DMS79 treated with DMSO at 0.1 percent for 48 hours (cell line): ENCODE measurements around the gene TBC1D8B.
"Not testable (repeated sequence)": the region's sequence is repeated elsewhere in the genome, so short reads cannot be mapped to it uniquely, and the experiment has no call there.

Experiments
- DNase-seq: peaks from one replicate; lab custom pipeline; 2025; lab: John Stamatoyannopoulos, UW

Gene TBC1D8B

GRCh38 chrX:106802388-106803275 is at the start of gene TBC1D8B:
Gene TBC1D8B, plus strand, starts transcription at chrX:106802673. Its CDS starts 181 bp downstream, at chrX:106802854.
- peak; percentile 75 for DNase-seq

GRCh38 chrX:106769288-106769687 is 33.2 kb upstream of the TBC1D8B start:
- DNase-seq: not testable (repeated sequence)

GRCh38 chrX:106774981-106775380 is 27.5 kb upstream of the TBC1D8B start:
- DNase-seq: no peak

GRCh38 chrX:106780264-106780663 is 22.2 kb upstream of the TBC1D8B start:
- no peak for DNase-seq

DNA sequence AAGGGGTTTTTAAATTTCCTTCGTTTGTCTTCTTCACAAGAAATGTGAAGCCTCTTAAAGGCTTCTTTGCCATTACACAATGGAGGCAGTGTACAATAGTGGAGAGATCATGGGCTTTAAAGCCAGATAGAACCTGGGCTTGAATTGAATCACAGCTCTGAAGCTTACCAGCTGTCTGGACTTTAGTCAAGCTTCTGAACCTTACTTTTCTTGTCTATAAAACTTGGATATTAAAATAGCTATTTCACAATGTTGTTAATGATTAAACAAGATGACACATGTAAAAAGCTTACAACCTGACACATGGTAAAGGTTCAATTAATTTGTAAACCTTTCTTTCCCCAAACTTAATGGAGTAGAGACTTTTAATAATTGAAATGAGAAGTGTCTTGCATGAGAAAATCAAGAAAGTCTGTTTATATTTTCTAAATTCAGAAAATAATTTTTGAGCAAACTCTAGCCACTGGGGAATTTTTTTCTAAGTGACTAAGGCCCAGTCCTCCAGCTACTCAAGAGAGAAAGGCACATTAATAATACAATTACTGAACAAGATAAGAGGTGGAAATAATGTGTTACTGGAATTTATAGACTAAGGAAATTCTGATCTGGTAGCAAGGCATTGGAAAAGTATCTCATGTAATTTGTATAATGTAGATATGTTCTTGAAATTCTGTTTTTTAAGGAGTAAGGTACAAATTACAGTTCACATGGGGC is 21.7 kb upstream of the TBC1D8B start:
- DNase-seq: no peak

DNA sequence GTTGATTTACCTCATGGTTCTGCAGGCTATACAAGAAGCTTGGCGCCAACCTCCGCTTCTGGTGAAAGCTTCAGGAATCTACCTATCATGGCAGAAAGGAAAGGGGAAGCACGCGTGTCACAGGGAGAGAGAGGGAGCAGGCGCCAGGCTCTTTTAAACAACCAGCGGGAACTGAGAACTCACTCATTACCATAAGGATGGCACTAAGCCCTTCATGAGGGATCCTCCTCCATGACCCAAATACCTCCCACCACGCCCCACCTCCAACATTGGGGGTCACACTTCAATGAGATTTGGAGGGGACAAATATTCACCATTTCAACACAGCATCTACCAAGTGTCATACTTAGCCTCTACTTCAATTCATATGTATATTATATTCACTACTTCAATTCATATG is 18.8 kb upstream of the TBC1D8B start:
- no peak for DNase-seq

DNA sequence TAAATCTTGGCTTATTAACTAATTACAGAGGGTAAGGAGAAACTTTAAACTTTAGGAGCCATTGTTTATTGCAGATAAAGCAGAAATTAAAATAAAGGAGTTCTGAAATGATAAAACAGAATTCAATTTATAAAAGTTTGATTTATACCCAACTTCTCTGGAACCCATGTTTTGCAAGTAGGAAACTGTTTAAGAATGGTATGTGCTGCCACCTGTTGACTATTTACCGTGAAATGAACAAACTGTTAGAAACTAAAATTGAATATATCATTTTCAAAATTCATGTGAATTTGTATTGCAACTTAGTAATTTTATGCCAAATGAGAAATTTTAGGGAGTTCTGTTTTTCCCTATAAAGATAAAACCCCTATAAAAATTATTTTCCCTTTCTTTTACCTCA is 11.0 kb upstream of the TBC1D8B start:
- no peak for DNase-seq

DNA sequence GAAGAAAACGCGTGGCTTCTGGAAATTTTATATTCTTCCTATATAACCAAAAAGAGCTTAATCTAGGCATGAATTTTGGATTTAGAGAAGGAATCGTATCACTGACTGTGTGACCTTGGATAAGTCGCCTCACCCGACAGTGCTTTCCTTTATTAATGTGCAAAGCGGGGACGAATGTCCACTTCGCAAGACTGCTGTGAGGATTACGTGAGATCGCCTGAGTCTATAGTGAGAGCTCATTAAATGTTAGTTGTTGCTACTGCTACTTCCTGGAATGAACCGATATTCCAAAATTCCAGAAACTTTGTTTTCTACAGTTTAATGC is 448 bp upstream of the TBC1D8B start:
- DNase-seq: no peak

DNA sequence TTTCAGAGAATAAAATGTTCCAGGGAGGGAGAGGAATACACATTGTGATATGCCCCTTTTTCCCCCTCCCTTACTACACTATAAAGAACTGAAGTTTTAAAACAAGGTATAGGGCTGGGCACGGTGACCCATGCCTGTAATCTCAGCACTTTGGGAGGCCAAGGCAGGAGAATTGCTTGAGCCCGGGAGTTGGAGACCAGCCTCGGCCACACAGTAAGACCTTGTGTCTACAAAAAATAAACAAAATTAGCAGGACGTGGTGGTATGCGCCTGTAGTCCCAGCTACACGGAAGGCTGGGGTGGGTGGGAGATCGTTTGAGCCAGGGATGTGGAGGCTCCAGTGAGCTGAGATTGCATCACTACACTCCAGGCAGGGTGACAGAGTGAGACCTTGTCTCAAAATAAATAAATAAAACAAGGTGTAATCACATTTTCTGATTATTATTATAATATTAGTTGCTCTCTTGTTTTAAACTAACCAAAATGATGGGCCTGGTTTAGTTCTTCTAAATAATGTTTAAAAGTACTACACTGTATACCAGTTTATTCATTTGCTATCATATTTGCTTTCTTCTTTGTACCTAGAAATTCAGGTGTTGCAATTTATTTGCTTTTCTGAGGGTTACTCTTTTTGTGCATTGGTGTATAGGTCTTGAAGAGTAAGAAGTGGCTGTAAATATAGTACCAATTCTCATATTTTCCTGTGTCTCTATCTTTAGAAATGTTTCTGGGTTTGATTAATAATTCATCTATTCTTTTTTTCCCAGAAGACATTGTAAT is 8.8 kb downstream of the TBC1D8B start:
- no peak for DNase-seq

GRCh38 chrX:106812930-106813329 is 10.5 kb downstream of the TBC1D8B start:
- DNase-seq: not testable (repeated sequence)

DNA sequence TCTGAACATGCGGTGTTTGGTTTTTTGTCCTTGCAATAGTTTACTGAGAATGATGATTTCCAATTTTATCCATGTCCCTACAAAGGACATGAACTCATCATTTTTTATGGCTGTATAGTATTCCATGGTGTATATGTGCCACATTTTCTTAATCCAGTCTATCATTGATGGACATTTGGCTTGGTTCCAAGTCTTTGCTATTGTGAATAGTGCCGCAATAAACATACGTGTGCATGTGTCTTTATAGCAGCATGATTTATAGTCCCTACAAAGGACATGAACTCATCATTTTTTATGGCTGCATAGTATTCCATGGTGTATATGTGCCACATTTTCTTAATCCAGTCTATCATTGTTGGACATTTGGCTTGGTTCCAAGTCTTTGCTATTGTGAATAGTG is 11.6 kb downstream of the TBC1D8B start:
- not testable (repeated sequence) for DNase-seq

DNA sequence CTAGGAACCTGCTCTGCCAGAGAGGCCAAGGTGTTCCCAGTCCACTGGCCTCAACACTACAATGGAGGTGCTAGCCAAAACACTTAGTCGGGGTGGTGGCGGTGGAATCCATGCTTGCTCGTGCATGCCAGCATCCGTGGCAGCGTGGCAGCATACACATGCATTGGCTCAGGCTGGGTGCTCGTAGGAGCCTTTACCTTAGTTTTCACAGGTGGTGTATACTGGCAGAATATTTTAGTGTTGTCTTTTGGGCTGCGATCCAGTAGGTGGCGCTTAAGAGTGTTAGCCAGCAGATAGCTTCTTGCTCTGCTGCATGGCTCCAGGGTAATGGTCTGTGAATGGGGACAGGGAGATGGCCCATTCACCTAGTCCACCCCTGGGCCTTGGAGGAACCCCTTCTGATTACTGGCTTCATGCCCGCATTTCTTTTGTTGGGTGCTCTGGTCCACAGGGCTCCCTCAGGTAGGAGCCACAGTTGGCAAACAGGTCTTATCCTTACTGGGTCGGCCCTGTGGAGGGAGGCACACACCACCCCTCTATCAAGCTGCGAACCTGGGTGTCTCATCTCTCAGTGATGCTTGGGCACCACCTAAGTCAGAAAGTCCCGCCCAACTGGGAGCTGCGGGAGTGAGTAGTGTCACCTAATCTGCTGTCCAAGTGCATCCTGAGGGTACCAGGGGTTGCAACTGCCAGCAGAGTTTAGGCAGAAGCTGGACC is 60.7 kb downstream of the TBC1D8B start:
- no peak for DNase-seq

DNA sequence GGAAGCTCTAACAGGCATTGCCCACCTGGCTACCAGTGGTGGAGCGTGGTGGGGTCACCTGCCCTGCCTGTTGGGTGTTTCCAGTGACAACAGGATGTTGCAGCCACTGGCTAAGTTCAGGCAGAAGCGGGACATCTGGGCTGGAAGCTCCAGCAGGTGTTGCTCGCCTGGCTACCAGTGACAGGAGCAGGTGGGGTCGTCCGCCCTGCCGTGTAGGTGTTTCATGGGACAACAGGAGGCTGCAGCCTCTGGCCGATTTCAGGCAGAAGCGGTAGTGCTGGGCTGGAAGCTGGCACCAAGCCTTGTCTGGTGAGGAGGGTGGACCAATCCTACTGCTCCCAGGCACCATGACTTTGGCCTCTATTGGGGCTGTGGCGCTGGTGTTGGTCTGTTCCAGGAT is 61.2 kb downstream of the TBC1D8B start:
- no peak for DNase-seq

DNA sequence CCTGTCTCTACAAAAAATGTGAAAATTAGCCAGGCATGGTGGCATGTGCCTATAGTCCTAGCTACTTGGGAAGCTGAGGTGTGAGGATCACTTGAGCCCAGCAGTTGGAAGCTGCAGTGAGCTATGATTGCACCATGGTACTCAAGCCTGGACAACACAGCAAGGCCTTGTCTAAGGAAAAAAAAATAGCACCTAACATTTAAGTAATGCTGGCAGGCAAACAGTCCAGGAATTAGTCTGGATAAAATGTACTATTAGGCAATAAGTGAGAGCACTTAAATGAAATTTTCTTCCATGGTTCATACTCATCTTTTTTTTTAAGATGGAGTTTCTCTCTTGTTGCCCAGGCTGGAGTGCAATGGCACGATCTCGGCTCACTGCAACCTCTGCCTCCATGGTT is 70.3 kb downstream of the TBC1D8B start:
- DNase-seq: not testable (repeated sequence)

DNA sequence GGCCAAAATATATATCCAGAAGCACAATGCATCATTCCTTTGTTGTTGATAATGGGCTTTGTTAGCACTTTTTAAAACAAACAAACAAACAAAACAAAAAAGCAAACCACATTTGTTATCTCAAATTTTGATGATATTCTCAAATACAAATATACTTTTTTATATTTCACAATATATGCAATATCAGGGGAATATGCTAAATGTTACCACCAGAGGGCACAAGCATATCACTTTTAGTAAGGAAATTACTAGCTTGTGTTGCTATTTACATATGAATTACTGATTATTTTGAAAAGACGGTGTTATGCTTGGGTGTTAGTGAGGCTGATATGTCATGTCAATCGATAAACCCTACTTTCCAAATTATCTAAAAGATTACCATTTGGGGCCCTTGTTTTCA is 71.6 kb downstream of the TBC1D8B start:
- DNase-seq: peak; percentile 6

DNA sequence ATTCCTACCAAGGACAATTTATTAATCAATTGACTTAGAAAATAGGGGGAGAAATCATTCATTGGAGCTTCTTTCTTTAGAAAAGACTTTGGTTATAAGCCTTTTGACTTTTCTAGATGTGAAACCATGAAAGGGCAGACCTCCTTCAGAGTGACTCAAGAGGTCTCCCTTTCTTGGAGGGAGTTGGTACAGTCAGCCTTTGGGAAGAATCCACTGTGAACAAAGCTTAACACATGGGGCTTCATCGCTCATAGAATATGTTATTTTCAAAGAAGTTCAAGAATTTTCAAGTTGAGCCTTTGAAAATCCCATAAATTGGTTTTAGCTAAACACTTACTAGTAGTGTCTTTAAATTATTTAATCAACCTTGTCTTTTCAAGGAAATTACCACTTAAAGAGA is 72.7 kb downstream of the TBC1D8B start:
- DNase-seq: no peak

GRCh38 chrX:106889468-106889867 is 87.0 kb downstream of the TBC1D8B start:
- DNase-seq: no peak

DNA sequence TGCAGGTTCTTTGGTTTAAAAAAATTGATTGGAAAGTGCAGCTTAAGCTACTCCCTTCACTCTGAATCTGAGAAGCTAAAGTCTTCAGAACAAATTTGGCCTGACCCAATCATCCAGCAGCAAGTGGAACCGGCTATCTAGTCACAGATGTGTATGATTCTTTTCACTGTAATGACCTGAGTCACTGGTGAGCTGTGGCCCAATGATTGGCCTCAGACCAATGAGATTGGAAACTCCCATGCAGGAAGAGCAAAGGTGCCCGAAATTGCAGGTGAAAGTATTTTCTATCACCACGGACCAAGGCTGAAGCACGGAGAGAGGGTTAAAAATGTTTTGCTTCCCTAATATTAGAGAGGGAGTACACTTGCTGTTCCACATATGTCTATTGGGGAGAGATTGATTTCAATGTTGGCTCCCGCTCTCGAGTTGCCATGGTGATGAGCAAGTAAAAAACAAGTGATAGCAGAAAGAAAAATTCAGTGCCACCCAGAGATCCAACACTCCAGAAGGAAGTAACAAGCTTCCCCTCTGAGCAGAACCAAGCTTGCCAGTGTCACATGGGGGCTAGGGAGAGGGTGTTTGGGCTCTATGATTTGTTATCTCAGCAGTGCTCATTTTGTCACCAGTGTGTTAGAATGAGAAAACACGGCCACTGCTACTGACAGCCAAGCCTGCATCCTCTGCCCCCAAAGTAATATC is 89.4 kb downstream of the TBC1D8B start:
- DNase-seq: no peak

DNA sequence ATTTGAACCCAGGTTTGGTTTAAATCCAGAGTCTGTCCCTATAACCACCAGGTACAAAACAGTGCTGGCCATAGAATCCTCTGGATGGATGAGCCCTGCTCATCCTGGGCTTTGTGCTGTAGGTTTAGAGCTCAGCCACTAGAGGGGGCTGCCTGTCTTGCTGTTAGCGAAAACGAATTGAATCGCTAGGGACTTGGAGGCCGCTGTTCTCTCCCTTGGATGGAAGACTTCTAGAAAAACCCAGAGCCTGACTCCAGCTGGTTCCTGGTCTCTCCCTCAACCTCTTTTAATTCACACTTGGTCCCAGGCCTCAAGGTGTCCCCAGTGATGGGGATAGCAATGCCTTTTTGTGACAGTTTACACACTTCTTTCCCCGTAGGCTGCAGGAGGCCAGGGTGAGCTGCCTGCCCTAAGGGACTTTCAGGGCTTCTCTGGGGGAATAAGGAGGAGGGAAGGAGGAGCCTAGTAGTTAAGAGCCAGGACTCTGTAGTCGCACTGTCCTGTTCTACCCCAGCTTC is 92.0 kb downstream of the TBC1D8B start:
- DNase-seq: peak; percentile 28

DNA sequence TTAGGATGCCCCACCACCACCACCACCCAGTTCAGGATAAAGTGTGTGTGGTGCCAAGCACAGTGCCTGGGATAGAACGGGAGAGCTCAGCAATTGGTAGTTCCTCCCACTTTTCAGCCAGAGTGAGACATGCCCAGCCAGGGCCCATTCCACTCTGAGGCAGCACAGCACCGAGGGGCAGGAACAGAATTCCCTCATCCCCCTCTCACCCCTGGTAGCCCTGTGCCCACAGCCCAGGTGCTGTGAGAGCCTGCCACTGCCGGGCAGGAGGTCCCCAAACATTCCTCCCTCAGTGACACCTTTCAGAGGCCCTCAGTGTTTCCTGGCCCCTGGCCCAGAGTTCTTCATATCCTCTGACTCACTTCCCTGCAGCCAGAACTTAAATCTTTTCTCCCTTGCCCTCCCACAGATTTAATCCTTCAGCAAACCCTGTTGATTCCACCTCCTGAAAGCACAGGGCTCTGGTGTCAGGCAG is 92.5 kb downstream of the TBC1D8B start:
- no peak for DNase-seq

DNA sequence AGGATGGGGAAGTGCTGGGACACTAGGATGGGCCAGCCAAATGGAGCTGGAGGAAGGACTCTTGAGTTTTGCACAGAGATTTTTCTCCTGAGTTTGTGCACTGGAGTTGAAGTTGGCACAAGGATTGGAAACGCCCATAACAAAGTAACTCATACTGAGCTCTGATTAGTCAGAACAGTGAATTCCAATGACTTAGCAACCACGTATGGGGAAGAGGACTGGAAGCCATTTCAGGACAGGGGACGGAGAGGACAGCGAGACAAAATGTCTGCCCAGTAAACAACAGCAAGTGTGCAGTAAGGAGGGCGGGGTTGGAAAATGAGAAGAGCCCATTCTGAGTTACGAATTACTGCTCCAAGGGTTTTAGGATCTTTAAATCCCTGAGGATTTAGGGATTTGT is 94.8 kb downstream of the TBC1D8B start:
- no peak for DNase-seq
